HepG2 (cell line): ENCODE results near the gene L2HGDH. TPM values are rescaled to one million over a fixed set of nuclear protein-coding genes. Genes with fewer than 3 reads are reported as not detected.

Experiments
- ATAC-seq: fragments of 200-7000 bp; cut with Tn5 transposase; 3 replicates; pipeline ENCODE4 v1.9.1; 2020; ENCODE audit warnings: mild to moderate bottlenecking, moderate library complexity
- BruUV-seq: library from RNA; stranded (reverse); fragments of 400-500 nt; replicated peaks from 2 replicates; lab custom pipeline; 2021; lab: Mats Ljungman, UMichigan
- CTCF ChIA-PET: fragments of 300-600 bp; formaldehyde crosslinking; extraction: SDS; loops from one replicate; lab custom pipeline; 2021; ENCODE audit warnings: low total read pairs, inconsistent platforms, low intra/inter-chr PET ratio; lab: Yijun Ruan, JAX
- POLR2A ChIA-PET: fragments of 350-600 bp; sonication (Branson Sonifier 250); formaldehyde crosslinking; loops from one replicate; lab custom pipeline; 2020; ENCODE audit warnings: antibody characterized with exemption, inconsistent platforms; lab: Yijun Ruan, JAX
- DNase-seq: peaks from one replicate; pipeline ENCODE4 v3.0.0-alpha.2; 2015; ENCODE audit warnings: low spot score
- FAIRE-seq: peaks from 3 replicates; lab custom pipeline; 2011; peaks lifted over from hg19 to GRCh38; lab: Jason Lieb, UNC
- H2AFZ ChIP-seq: one replicate; pipeline ENCODE4 v1.6.1; 2011; ENCODE audit warnings: low read length, inconsistent platforms
- H3K27ac ChIP-seq: fragments of 300-600 bp; 3 replicates; pipeline ENCODE4 v1.8.0; 2011; ENCODE audit warnings: mixed run types, mild to moderate bottlenecking, mixed read lengths, low read length, inconsistent platforms; ENCODE audit not compliant: insufficient read depth; ENCODE audit errors: extremely low read length
- H3K27me3 ChIP-seq, 2 experiments: fragments of 200-600 bp in 1 of 2; 2 replicates in 1 of 2; 3 replicates in 1 of 2; pipeline versions ENCODE4 v1.6.0 to v1.8.0; 2011; ENCODE audit warnings: low read length in 2 of 2, mild to moderate bottlenecking in 2 of 2, moderate library complexity in 2 of 2, inconsistent platforms in 1 of 2; ENCODE audit not compliant: insufficient read depth in 2 of 2, control insufficient read depth in 1 of 2
- H3K36me3 ChIP-seq, 2 experiments: fragments of 200-600 bp in 1 of 2; replicated peaks in 1 of 2; 2 replicates in 1 of 2; 3 replicates in 1 of 2; pipeline versions ENCODE4 v1.5.1 to v1.8.0; 2011; ENCODE audit warnings: low read length in 2 of 2, inconsistent platforms in 1 of 2; ENCODE audit not compliant: insufficient read depth in 2 of 2, control insufficient read depth in 1 of 2
- H3K4me1 ChIP-seq: 2 replicates; pipeline ENCODE4 v1.5.1; 2012; ENCODE audit warnings: low read length, inconsistent platforms; ENCODE audit not compliant: insufficient read depth
- H3K4me2 ChIP-seq: 2 replicates; pipeline ENCODE4 v1.6.0; 2011; ENCODE audit warnings: low read depth, low read length, inconsistent platforms
- H3K4me3 ChIP-seq, 3 experiments: fragments of 200-600 bp in 1 of 3; sonication (generic), shearing (Covaris generic) in 1 of 3; replicated peaks in 1 of 3; 2 replicates each; pipeline ENCODE4 v1.5.1; 2011 to 2016; ENCODE audit warnings: low read length in 3 of 3, inconsistent platforms in 2 of 3, low read depth in 2 of 3, mild to moderate bottlenecking in 2 of 3, control low read depth in 1 of 3, mixed read lengths in 1 of 3; ENCODE audit not compliant: insufficient read depth in 1 of 3
- H3K79me2 ChIP-seq: one replicate; pipeline ENCODE4 v1.6.1; 2011; ENCODE audit warnings: low read length, inconsistent platforms; ENCODE audit not compliant: insufficient read depth
- H3K9ac ChIP-seq: 2 replicates; pipeline ENCODE4 v1.6.0; 2011; ENCODE audit warnings: mild to moderate bottlenecking, low read depth, low read length, inconsistent platforms; ENCODE audit not compliant: insufficient read depth
- H3K9me3 ChIP-seq: 2 replicates; pipeline ENCODE4 v1.5.1; 2012; ENCODE audit warnings: mild to moderate bottlenecking, low read length
- H4K20me1 ChIP-seq: 2 replicates; pipeline ENCODE4 v1.6.0; 2011; ENCODE audit warnings: inconsistent platforms, mild to moderate bottlenecking, low read length, moderate library complexity; ENCODE audit not compliant: insufficient read depth
- CBFB ChIP-seq: sonication (generic); formaldehyde crosslinking; IDR thresholded peaks from 2 replicates; pipeline ENCODE4 v1.4.0; 2020; ENCODE audit warnings: missing genetic modification reagents
- EEA1 ChIP-seq: sonication (generic); formaldehyde crosslinking; IDR thresholded peaks from 2 replicates; pipeline ENCODE4 v1.5.1; 2020; ENCODE audit warnings: mild to moderate bottlenecking, missing genetic modification reagents, borderline replicate concordance
- FOXC1 ChIP-seq: sonication (generic); formaldehyde crosslinking; IDR thresholded peaks from 2 replicates; pipeline ENCODE4 v1.8.0; 2022; ENCODE audit warnings: mild to moderate bottlenecking, missing genetic modification reagents, borderline replicate concordance
- FOXO1 ChIP-seq: sonication (generic); formaldehyde crosslinking; IDR thresholded peaks from 2 replicates; pipeline ENCODE4 v1.4.0; 2020; ENCODE audit warnings: missing genetic modification reagents
- HNF4G ChIP-seq, 2 experiments: sonication (generic) in 1 of 2; formaldehyde crosslinking in 1 of 2; IDR thresholded peaks; 2 replicates each; pipeline versions ENCODE4 v1.4.0 to v1.6.1; 2011 to 2020; ENCODE audit warnings: borderline replicate concordance in 2 of 2, low read depth in 2 of 2, mild to moderate bottlenecking in 2 of 2, low read length in 1 of 2, missing genetic modification reagents in 1 of 2, moderate library complexity in 1 of 2
- KDM5A ChIP-seq: fragments of 200-600 bp; sonication (generic); IDR thresholded peaks from 2 replicates; pipeline ENCODE4 v1.7.0; 2018; ENCODE audit warnings: antibody characterized with exemption, mild to moderate bottlenecking, low read length, borderline replicate concordance
- KLF15 ChIP-seq: sonication (generic); formaldehyde crosslinking; IDR thresholded peaks from 2 replicates; pipeline ENCODE4 v1.8.1; 2023; ENCODE audit warnings: borderline replicate concordance, mild to moderate bottlenecking, inconsistent platforms, missing genetic modification reagents, mixed read lengths
- MZF1 ChIP-seq: sonication (generic); formaldehyde crosslinking; IDR thresholded peaks from 2 replicates; pipeline ENCODE4 v1.8.1; 2023; ENCODE audit warnings: mild to moderate bottlenecking, missing genetic modification reagents, borderline replicate concordance
- PHB2 ChIP-seq: fragments of 450-650 bp; IDR thresholded peaks from 2 replicates; pipeline ENCODE4 v1.6.1; 2018; ENCODE audit not compliant: partially characterized antibody
- TBX3 ChIP-seq: fragments of 450-650 bp; IDR thresholded peaks from 2 replicates; pipeline ENCODE4 v1.6.1; 2017; ENCODE audit warnings: antibody characterized with exemption, mild to moderate bottlenecking, inconsistent platforms, borderline replicate concordance
- ZNF432 ChIP-seq: sonication (generic); formaldehyde crosslinking; IDR thresholded peaks from 2 replicates; pipeline ENCODE4 v1.5.0; 2020; ENCODE audit warnings: missing genetic modification reagents, mild to moderate bottlenecking, borderline replicate concordance
- ZNF790 ChIP-seq: sonication (generic); formaldehyde crosslinking; IDR thresholded peaks from 2 replicates; pipeline ENCODE4 v1.8.0; 2022; ENCODE audit warnings: missing genetic modification reagents, mild to moderate bottlenecking, borderline replicate concordance
- WGBS: methylation state at CpG from one replicate; pipeline ENCODE4 v1.1.6; 2017; ENCODE audit warnings: low lambda C conversion rate; 5-methylcytosine and 5-hydroxymethylcytosine counted together
- in situ Hi-C: cut with HindIII; loops from 2 replicates; pipeline ENCODE4 v1.10.0; 2017; ENCODE audit warnings: low pct_unique_long_range_greater_than_20kb; ENCODE audit not compliant: extremely low pct_ligation_motif_present
- intact Hi-C: fragments of 100-400 bp; cut with micrococcal nuclease; formaldehyde crosslinking; loops from one replicate; pipeline ENCODE4 v1.10.0; 2022; ENCODE audit not compliant: unreplicated experiment
- polyA plus RNA-seq, 8 experiments: library from polyadenylated mRNA; depleted of rRNA in 3 of 8; stranded (reverse) in 7 of 8; unstranded in 1 of 8; fragments of >200 nt; fragmentation: Illumina TruSeq in 4 of 8; extraction: Trizol in 4 of 8; gene quantifications; 2 replicates each; pipeline versions ENCODE4 v1.2.1 to v1.2.3, GENCODE V29; 2011 to 2016; ENCODE audit warnings: low read depth in 4 of 8, missing spikeins in 1 of 8, mixed read lengths in 1 of 8; ENCODE audit not compliant: insufficient read depth in 1 of 8
- total RNA-seq, 5 experiments: library from RNA; depleted of rRNA; stranded (reverse); fragments of >200 nt; fragmentation: Illumina TruSeq; extraction: Trizol; gene quantifications; 2 replicates each; pipeline ENCODE4 v1.2.3, GENCODE V29; 2016; ENCODE audit warnings: low read depth in 1 of 5

The L2HGDH gene
- total and polyA plus RNA-seq, 2 of the 13 experiments (the other 11 are each of a cell fraction or from before 2014, with no cell fraction given), result 3.3 to 5.0 TPM

GRCh38 chr14:50237427-50237826 is 74.6 kb downstream of the L2HGDH start (continued):
- no peak for TF ChIP-seq FOXC1
- TF ChIP-seq TBX3, result no peak
- TF ChIP-seq PHB2, result no peak
- no peak for TF ChIP-seq KLF15 (CRISPR knock-in tag)
- TF ChIP-seq ZNF432 (CRISPR knock-in tag), result no peak

DNA sequence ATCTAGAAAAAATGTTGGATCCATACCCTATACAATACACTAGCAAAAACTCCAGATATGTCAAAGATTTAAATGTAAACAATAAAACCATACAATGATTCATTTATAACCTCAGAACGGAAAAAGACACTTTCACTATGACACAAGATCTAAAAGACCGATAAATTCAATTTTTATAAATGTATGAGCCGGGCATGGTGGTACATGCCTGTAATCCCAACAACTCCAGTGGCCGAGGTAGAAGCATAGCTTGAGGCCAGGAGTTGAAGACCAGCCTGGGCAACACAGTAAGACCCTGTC is 78.1 kb downstream of the L2HGDH start:
- no peaks in the 10 kb centered on the region for H4K20me1 ChIP-seq
- no TSS peak for BruUV-seq
- in situ Hi-C loops (loop anchor here (25.0 kb wide), 1 partner anchor 372 kb away; the partner anchor contains the start of gene NEMF), intact Hi-C loops (loop anchor here (2.0 to 5.0 kb wide), 2 partner anchors 79 to 298 kb away; partner anchors contain the start of genes DMAC2L, L2HGDH and MAP4K5)
- ATAC-seq, result no peak
- no peak overlapping the region for H3K4me3 ChIP-seq
- H3K4me1 ChIP-seq, result peaks cover 43% of the 10 kb centered on the region
- FAIRE-seq, result no peak
- H3K36me3 ChIP-seq, result no peaks in the 10 kb centered on the region
- ChIA-PET POLR2A (no interaction called here), CTCF (no interaction called here)
- no peak overlapping the region for H2AFZ ChIP-seq
- 94% methylated on average over 4 of the region's 4 CpGs for WGBS
- no peak for DNase-seq
- H3K79me2 ChIP-seq, result peaks cover 19% of the 10 kb centered on the region
- H3K9ac ChIP-seq, result no peak overlapping the region
- H3K4me2 ChIP-seq, result no peak overlapping the region
- H3K27me3 ChIP-seq, result no peaks in the 10 kb centered on the region
- TF ChIP-seq EEA1 (CRISPR knock-in tag) (no peak), HNF4G (IDR thresholded peaks at IDR 0.05; ENCODE audit: borderline replicate concordance, low read depth, low read length) (no peak), HNF4G (CRISPR knock-in tag; IDR thresholded peaks at IDR 0.05; ENCODE audit: borderline replicate concordance, low read depth) (no peak), CBFB (CRISPR knock-in tag) (no peak), MZF1 (CRISPR knock-in tag) (no peak), ZNF790 (CRISPR knock-in tag) (no peak), FOXO1 (CRISPR knock-in tag) (no peak), KLF15 (CRISPR knock-in tag) (no peak), KDM5A (no peak)
- no peak overlapping the region for H3K27ac ChIP-seq
- H3K9me3 ChIP-seq, result no peaks in the 10 kb centered on the region; the same call in 1 of the 2 replicates
